Endothelial cell of umbilical vein (primary cell): ENCODE results near the gene ITM2C. TPM values are rescaled to one million over a fixed set of nuclear protein-coding genes. Genes with fewer than 3 reads are reported as not detected.

Source experiments
- BruUV-seq: library from RNA; stranded (reverse); fragments of 400-500 nt; replicated peaks from 2 replicates; lab custom pipeline; 2021; lab: Mats Ljungman, UMichigan
- CTCF ChIA-PET: fragments of 300-600, 350-600 bp; sonication (Branson Sonifier 250); formaldehyde crosslinking; loops from one replicate; lab custom pipeline; 2021; ENCODE audit warnings: antibody characterized with exemption, inconsistent platforms; lab: Charles Lee
- POLR2A ChIA-PET: fragments of 300-600, 350-600 bp; sonication (Branson Sonifier 250); formaldehyde crosslinking; loops from one replicate; lab custom pipeline; 2021; ENCODE audit warnings: antibody characterized with exemption, inconsistent platforms; lab: Charles Lee
- DNase-seq: peaks from one replicate; pipeline ENCODE4 v3.0.0-alpha.2; 2011; ENCODE audit warnings: low read depth, low spot score
- FAIRE-seq: peaks from 2 replicates; lab custom pipeline; 2011; peaks lifted over from hg19 to GRCh38; lab: Jason Lieb, UNC
- H2AFZ ChIP-seq: 2 replicates; pipeline ENCODE4 v1.6.0; 2012; ENCODE audit warnings: low read depth, low read length, control low read depth, inconsistent platforms
- H3K27ac ChIP-seq: 2 replicates; pipeline ENCODE4 v1.5.1; 2011; ENCODE audit warnings: low read depth, mild to moderate bottlenecking, control low read depth, low read length, moderate library complexity; ENCODE audit not compliant: insufficient read depth
- H3K27me3 ChIP-seq, 2 experiments: 2 replicates each; pipeline versions ENCODE4 v1.6.0 to v1.6.1; 2011; ENCODE audit warnings: low read length in 2 of 2, mixed read lengths in 1 of 2; ENCODE audit not compliant: control insufficient read depth in 2 of 2, insufficient read depth in 2 of 2
- H3K36me3 ChIP-seq, 2 experiments: 2 replicates in 1 of 2; 3 replicates in 1 of 2; pipeline ENCODE4 v1.5.1; 2011; ENCODE audit warnings: low read length in 2 of 2, mild to moderate bottlenecking in 1 of 2, moderate library complexity in 1 of 2; ENCODE audit not compliant: control insufficient read depth in 2 of 2, insufficient read depth in 2 of 2; ENCODE audit errors: extremely low read depth in 1 of 2
- H3K4me1 ChIP-seq: 3 replicates; pipeline ENCODE4 v1.5.1; 2011; ENCODE audit warnings: mild to moderate bottlenecking, low read length; ENCODE audit not compliant: control insufficient read depth, insufficient read depth; ENCODE audit errors: extremely low read depth
- H3K4me2 ChIP-seq: 2 replicates; pipeline ENCODE4 v1.6.1; 2011; ENCODE audit warnings: low read length, control low read depth, mixed read lengths; ENCODE audit not compliant: insufficient read depth
- H3K4me3 ChIP-seq, 3 experiments: fragments of 200-600 bp in 1 of 3; sonication (generic), shearing (Covaris generic) in 1 of 3; replicated peaks in 1 of 3; 2 replicates each; pipeline ENCODE4 v1.5.1; 2011 to 2016; ENCODE audit warnings: control low read depth in 3 of 3, low read length in 3 of 3, mild to moderate bottlenecking in 2 of 3, inconsistent platforms in 1 of 3, low read depth in 1 of 3, moderate library complexity in 1 of 3; ENCODE audit not compliant: insufficient read depth in 1 of 3
- H3K79me2 ChIP-seq: 2 replicates; pipeline ENCODE4 v1.6.0; 2012; ENCODE audit warnings: low read length, inconsistent platforms; ENCODE audit not compliant: control insufficient read depth, insufficient read depth
- H3K9ac ChIP-seq: replicated peaks from 2 replicates; pipeline ENCODE3; 2011; ENCODE audit warnings: low read length, control low read depth; ENCODE audit not compliant: insufficient read depth; ENCODE audit errors: extremely low read depth
- H3K9me1 ChIP-seq: replicated peaks from 3 replicates; pipeline ENCODE4 v1.6.0; 2011; ENCODE audit warnings: mild to moderate bottlenecking, low read length; ENCODE audit not compliant: control insufficient read depth, insufficient read depth; ENCODE audit errors: extremely low read depth
- H3K9me3 ChIP-seq: replicated peaks from 2 replicates; pipeline ENCODE4 v1.5.1; 2012; ENCODE audit warnings: low read length, inconsistent platforms; ENCODE audit not compliant: control insufficient read depth, insufficient read depth
- H4K20me1 ChIP-seq: replicated peaks from 2 replicates; pipeline ENCODE3; 2011; ENCODE audit warnings: mild to moderate bottlenecking, low read length; ENCODE audit not compliant: control insufficient read depth, insufficient read depth; ENCODE audit errors: extremely low read depth
- EZH2 ChIP-seq: IDR thresholded peaks from 2 replicates; pipeline ENCODE4 v1.6.1; 2012; ENCODE audit warnings: borderline replicate concordance, low read depth, mild to moderate bottlenecking, moderate library complexity, low read length, inconsistent platforms; ENCODE audit not compliant: severe bottlenecking
- FOS ChIP-seq: IDR thresholded peaks from 2 replicates; pipeline ENCODE4 v1.6.1; 2011; ENCODE audit warnings: mild to moderate bottlenecking, low read length, moderate library complexity, borderline replicate concordance; ENCODE audit not compliant: insufficient read depth
- GATA2 ChIP-seq: IDR thresholded peaks from 2 replicates; pipeline ENCODE4 v1.7.0; 2011; ENCODE audit warnings: low read depth, mild to moderate bottlenecking, moderate library complexity, mixed read lengths, low read length; ENCODE audit not compliant: insufficient read length, insufficient read depth
- JUN ChIP-seq: IDR thresholded peaks from 2 replicates; pipeline ENCODE4 v1.6.1; 2011; ENCODE audit warnings: borderline replicate concordance, low read depth; ENCODE audit not compliant: insufficient read length, insufficient read depth
- MYC ChIP-seq: IDR thresholded peaks from one replicate; pipeline ENCODE4 v1.6.1; 2011; ENCODE audit warnings: mild to moderate bottlenecking, low read depth, low read length
- POLR2A ChIP-seq: IDR thresholded peaks from 2 replicates; pipeline ENCODE4 v1.6.1; 2012; ENCODE audit warnings: low read depth, mild to moderate bottlenecking, control low read depth, low read length
- POLR2AphosphoS5 ChIP-seq: IDR thresholded peaks from 2 replicates; pipeline ENCODE4 v1.6.1; 2012; ENCODE audit warnings: low read depth, mild to moderate bottlenecking, control low read depth, low read length, moderate library complexity; ENCODE audit not compliant: insufficient read depth
- dilution Hi-C: fragments of 300-500 bp; cut with MboI; formaldehyde crosslinking; loops from one replicate; pipeline ENCODE4 v1.15.0; 2019; ENCODE audit warnings: low sequenced_read_pairs; ENCODE audit not compliant: extremely low pct_ligation_motif_present
- intact Hi-C: fragments of 100-400 bp; cut with micrococcal nuclease; formaldehyde crosslinking; loops from one replicate; pipeline ENCODE4 v1.10.0; 2022
- polyA plus RNA-seq, 4 experiments: library from polyadenylated mRNA; depleted of rRNA in 3 of 4; stranded (reverse) in 3 of 4; unstranded in 1 of 4; fragments of >200 nt; gene quantifications; 2 replicates each; pipeline versions ENCODE4 v1.2.1 to v1.2.3, GENCODE V29; 2011 to 2012; ENCODE audit warnings: missing spikeins in 1 of 4
- total RNA-seq: library from RNA; stranded (reverse); gene quantifications from 2 replicates; pipeline ENCODE4 v1.2.3, GENCODE V29; 2021
- TF ChIP-seq, protein P1 (sequence below), 2 donors: IDR thresholded peaks; 1 replicate in 1 of 2; 2 replicates in 1 of 2; pipeline ENCODE4 v1.5.1; 2011; ENCODE audit warnings: low read length in 2 of 2, mild to moderate bottlenecking in 2 of 2, moderate library complexity in 2 of 2, control low read depth in 1 of 2, inconsistent platforms in 1 of 2, low read depth in 1 of 2; ENCODE audit not compliant: insufficient read depth in 1 of 2; ENCODE audit errors: extremely low read depth in 1 of 2
- TF ChIP-seq, protein P2 (sequence below): IDR thresholded peaks from 2 replicates; pipeline ENCODE4 v1.6.1; 2011; ENCODE audit not compliant: insufficient read depth, insufficient read length

Gene ITM2C
- total and polyA plus RNA-seq, 2 donors (not counting 3 experiments of a cell fraction or from before 2014, with no cell fraction given) = 12.0 to 12.1 TPM

DNA sequence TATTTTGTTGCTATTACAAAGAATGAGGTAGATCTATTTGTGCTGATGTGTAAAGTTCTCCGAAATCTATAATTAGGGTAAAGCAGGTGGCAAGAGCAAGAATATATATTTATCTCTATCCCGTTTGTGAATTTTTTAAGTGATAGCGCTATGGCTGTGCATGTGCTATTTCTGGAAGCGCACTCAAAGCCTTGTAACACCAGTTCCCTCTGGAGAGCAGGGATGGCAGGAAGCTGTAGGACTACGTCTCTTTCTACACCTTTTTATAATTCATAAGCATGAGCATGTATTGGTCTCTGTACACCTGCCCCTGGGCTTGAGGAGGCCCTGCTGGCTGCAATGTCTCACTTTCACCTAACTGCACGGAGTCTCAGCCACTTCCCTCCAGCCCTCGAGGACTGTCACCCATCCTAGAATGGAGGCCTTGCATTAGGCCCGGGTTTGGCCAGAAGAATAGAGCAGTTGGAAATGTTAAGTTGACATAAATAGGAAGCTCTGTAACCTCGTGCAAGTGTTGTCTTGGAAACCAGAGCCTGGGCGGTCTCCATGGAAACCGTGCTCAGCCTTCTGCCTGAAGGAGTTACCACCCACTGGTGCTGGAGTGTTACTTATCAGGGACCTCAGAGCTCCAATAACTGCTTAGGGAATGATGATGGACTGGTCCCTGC lies 20.9 kb downstream of the ITM2C start:
- Histone ChIP-seq H4K20me1 (no peaks in the 10 kb centered on the region), H3K9me1 (no peaks in the 10 kb centered on the region), H3K4me1 (no peaks in the 10 kb centered on the region), H3K27ac (no peak overlapping the region), H3K79me2 (no peaks in the 10 kb centered on the region), H3K4me2 (no peak overlapping the region), H3K36me3 (no peaks in the 10 kb centered on the region), H2AFZ (no peak overlapping the region), H3K4me3 (no peak overlapping the region), H3K27me3 (peaks cover 0 to 3% of the 10 kb centered on the region in 2 experiments), H3K9me3 (no peaks in the 10 kb centered on the region), H3K9ac (no peak overlapping the region)
- dilution Hi-C loops = no loop called here
- FAIRE-seq (no peak), DNase-seq (no peak)
- POLR2A ChIA-PET = no interaction called here
- intact Hi-C loops = no loop called here
- CTCF ChIA-PET = interaction anchor here (1.0 kb wide), 1 partner anchor 14 kb away, joined by 3 read pairs; no protein-coding TSS in a partner anchor
- TF ChIP-seq JUN (no peak), MYC (no peak), EZH2 (no peak), POLR2AphosphoS5 (no peak), GATA2 (no peak), FOS (no peak), POLR2A (no peak)
- TF ChIP-seq, protein P1, sequence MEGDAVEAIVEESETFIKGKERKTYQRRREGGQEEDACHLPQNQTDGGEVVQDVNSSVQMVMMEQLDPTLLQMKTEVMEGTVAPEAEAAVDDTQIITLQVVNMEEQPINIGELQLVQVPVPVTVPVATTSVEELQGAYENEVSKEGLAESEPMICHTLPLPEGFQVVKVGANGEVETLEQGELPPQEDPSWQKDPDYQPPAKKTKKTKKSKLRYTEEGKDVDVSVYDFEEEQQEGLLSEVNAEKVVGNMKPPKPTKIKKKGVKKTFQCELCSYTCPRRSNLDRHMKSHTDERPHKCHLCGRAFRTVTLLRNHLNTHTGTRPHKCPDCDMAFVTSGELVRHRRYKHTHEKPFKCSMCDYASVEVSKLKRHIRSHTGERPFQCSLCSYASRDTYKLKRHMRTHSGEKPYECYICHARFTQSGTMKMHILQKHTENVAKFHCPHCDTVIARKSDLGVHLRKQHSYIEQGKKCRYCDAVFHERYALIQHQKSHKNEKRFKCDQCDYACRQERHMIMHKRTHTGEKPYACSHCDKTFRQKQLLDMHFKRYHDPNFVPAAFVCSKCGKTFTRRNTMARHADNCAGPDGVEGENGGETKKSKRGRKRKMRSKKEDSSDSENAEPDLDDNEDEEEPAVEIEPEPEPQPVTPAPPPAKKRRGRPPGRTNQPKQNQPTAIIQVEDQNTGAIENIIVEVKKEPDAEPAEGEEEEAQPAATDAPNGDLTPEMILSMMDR (IDR thresholded peaks at IDR 0.05; ENCODE audit: extremely low read depth in 1 of 2, insufficient read depth in 1 of 2, low read depth in 1 of 2, low read length in 2 of 2) = no peak
- TF ChIP-seq, protein P2, sequence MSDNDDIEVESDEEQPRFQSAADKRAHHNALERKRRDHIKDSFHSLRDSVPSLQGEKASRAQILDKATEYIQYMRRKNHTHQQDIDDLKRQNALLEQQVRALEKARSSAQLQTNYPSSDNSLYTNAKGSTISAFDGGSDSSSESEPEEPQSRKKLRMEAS = no peak
- no TSS peak for BruUV-seq
